DMS153 treated with DMSO at 0.1 percent for 48 hours (cell line): ENCODE measurements around the gene CASP3.

Experiments used
- DNase-seq: peaks from one replicate; lab custom pipeline; 2025; ENCODE audit not compliant: unreplicated experiment; lab: John Stamatoyannopoulos, UW

Gene CASP3

DNA sequence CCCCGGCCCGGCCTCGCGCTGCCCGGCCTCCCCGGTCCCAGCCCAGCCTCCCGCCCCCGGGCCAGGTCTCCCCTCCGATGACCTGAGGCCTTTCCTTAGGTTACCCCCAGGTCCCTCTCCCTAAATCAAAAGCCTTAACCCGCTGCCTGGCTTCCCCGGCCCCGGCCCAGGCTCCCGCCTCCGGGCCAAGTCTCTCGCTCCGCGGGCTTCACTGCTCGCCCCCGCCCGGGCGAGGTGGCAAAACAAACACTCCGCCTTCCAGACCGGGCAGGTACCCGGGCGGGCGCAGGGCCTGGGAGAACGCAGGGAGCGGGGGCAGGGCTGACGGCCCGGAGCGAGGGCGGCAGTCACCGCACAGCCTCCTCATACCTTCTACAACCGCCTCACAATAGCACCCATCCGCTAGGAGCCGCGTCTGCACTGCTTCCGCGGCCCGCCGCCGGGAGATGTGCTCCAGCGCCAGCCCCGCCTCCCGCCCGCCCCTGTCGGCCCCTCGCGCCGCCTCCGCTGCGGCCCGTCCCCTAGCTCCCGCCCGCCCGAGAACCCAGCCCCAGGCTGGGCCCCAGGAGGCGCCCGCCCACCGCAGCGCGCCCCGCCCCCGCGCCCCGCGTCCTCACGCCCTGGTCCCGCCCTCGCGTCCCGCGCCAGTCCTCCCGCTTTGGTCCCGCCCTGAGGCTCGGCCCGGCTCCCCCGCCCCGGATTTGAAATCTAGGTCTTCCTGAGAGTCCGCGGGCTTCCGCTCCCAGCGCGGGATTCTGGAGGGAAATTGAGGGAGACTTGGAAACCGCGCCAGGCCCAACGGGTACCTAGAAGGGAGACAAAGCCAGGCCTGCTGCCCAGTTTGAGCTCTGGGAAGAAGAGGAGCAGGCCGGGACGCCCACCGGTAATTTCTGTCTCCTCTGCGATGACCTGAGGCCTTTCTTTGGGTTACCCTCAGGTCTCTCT, at the start of gene CASP3, which contains the start of gene PRIMPOL:
Gene CASP3 (minus strand): TSS at position 422 of the 945 bp plus-strand sequence. CDS start 10,994 bp downstream, outside the sequence.
Gene PRIMPOL (plus strand): TSS at position 713 of the 945 bp plus-strand sequence. CDS start 7,403 bp downstream, outside the sequence.
- peak; percentile 88 for DNase-seq

DNA sequence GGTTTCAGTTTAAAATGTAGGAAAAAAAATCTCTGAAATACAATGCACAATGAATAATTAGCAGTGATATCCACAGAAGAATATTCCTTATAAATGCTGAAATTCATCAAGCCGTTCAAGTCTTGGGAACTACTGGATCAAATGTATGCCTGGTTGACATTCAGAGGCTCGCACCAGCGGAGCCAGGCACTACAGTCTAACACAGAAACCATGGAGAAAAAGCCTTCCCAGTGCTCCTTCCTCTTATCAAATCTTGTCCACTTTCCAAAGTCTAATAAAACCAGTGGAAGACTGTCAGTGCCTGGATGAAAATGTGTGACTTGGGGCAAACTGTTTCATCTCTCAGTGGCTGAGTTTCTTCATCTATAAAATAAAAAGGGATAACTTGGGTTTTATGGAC, 48.7 kb upstream of the CASP3 start:
- no peak for DNase-seq

DNA sequence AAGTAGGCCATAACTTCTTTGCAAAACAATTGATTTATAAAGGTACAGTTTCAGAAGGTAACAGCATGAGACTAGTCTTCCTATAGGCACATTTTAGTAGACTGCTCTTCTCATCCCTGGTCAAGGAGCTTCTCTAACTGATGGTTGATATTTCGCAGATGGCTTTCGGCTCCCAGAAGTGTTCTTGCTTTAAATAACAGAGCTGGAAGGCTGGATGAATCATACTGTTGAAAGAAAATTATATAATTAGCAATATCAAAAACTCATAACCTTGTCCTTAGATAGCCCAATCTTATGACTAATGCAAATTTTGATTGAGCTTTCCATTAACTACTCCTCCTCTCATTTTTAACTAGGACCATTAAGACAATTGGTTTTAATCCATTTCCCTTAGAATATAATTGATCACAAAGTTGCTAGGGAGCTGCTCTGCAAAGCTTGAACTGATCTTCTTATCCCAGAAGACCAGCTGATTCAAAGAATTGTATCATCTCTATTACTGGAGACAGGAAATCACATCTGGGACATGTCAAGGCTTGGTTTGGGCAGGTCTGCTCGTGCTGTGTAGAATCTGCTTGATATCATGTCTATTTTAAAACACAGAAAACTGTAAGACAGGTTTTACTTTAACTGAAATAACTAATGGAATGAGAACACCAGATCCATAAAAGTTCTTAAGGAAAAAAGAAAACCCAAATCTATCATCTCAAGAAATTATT, 46.1 kb upstream of the CASP3 start:
- no peak for DNase-seq

- DNase-seq = no peak
Measured at GRCh38 chr4:184694412-184694956, 45.2 kb upstream of the CASP3 start.

DNA sequence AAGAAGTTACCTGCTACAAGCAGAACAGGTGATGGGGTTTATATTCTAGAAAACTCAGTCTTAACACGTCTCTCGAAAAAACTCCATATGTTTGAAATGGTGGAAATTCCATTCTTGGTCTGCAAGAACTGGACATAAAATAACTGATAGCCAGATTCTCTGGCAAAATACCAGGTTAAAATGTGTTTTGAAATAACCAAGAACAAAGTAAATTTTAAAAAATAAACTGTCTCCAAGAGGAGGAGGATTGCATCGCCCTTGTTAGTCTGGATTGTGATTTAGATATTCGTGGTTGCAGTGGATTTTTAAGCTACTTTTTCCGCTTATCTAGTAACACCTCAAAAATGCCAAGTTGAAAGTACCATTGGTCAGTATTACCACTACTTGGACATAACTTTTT, 43.8 kb upstream of the CASP3 start:
- no peak for DNase-seq

DNA sequence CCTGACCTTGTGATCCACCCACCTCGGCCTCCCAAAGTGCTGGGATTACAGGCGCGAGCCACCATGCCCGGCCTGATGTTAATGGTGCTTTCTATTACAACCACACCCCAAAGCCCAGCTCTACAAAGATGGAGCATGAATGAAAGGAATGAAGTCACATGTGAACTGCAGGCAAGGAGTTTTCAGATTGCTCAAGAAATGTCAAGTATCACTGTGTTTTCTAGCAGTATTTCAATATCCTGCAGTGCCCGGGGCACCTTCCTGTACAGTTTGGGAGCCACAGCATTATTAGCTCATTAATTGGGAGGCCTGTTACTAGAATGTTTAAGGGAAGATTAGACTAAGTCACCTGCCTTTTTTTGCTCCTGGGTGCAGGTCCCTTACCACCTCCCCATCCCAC, 40.4 kb upstream of the CASP3 start:
- DNase-seq = no peak

GRCh38 chr4:184688447-184688846, 39.2 kb upstream of the CASP3 start:
- no peak for DNase-seq

DNA sequence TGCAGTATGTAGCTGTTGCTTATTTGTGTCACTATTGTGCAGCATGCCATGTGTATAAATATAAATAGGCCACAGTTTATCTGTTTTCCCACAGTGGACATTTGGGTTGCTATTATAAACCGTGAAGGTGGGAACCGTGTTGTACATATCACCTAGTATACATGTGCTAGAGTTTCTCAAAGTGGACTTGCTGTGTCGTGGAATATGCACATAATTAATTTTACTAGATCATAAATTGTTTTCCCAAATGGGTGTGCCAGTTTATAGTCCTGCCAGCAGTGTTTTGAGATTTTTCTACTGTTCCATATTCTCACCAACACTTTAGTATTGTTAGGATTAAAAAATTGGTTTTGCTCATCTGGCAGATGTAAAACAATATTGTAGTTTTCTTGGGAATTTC, 38.8 kb upstream of the CASP3 start:
- no peak for DNase-seq

DNA sequence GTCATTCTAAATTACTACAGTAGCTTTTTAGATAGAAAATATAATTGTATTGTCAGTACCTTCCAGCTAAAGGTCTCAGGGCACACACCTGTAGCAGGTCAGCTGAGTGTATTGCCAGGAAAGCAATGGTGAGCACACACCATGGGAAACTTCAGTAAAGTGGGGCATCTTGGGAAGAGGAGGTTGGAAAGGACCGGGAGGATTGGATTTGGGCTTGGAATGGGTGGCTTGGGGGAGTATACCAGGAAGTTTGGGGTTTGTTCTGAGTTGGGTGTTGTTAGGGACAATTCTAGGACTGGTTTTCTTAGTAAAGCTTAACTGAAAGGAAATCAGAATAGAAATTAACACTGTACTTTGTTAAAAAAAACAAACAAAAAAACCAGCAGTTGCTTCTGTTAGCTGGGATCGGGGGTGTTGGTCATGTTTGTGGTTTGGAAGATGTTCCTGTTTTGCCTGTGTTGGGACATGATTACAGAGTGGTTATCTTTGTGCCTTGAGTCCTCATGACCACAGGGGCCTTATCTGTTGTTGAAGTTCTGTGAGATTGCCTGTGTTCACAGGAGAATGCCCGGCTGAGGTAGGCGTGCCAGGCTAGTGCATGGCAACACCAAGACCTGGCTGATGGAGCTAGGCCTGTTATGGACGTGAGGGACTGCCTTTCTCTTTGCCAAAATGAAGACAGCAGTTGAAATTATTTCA, 35.4 kb upstream of the CASP3 start:
- no peak for DNase-seq

DNA sequence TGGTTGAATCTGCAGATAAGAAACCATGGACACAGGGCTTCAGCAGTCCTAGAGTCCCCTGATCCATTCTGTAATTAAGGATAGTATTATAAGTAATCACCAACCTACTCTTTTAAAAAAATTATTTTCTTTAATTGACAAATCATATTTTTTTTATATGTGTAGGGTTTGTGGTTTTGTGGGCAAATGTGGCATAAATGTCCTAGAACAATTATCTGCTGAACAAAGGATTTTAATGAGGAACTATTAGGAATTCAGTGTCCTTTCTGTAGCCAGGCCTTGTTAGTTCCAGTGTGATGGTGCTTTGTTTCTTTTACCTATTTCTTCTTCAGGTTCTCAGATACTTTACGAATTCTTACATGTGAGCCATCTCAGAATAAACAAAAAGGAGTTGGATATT, 32.7 kb upstream of the CASP3 start:
- DNase-seq = no peak

- no peak for DNase-seq
Measured at GRCh38 chr4:184680698-184681097, 31.5 kb upstream of the CASP3 start.

- no peak for DNase-seq
Measured at GRCh38 chr4:184675821-184676492, 26.7 kb upstream of the CASP3 start.

- DNase-seq = no peak
Measured at GRCh38 chr4:184675018-184675417, 25.8 kb upstream of the CASP3 start.

- DNase-seq = no peak
Measured at GRCh38 chr4:184674011-184674410, 24.8 kb upstream of the CASP3 start.

GRCh38 chr4:184672741-184673140, 23.5 kb upstream of the CASP3 start:
- no peak for DNase-seq

- no peak for DNase-seq
Measured at GRCh38 chr4:184671101-184671500, 21.9 kb upstream of the CASP3 start.

DNA sequence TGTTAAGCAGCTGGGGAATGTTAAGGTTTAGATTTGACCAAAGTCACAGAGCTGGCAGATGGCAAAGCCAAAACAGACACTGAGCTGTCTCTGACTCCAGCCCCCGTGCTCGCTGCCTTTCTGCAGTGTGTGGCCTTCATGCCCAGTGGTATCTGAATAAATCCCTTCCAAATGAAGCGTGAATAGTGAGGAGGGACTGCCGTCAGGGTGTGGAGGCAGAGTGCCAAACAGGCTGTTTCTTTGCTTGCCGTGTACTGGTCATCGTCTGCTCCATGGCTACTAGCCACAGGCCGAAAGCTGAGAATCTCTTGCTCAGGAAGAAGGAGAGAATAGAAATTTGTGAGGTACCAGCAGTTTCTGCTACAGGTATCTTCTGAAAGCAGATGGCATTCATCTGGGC, 20.0 kb upstream of the CASP3 start:
- DNase-seq = no peak

DNA sequence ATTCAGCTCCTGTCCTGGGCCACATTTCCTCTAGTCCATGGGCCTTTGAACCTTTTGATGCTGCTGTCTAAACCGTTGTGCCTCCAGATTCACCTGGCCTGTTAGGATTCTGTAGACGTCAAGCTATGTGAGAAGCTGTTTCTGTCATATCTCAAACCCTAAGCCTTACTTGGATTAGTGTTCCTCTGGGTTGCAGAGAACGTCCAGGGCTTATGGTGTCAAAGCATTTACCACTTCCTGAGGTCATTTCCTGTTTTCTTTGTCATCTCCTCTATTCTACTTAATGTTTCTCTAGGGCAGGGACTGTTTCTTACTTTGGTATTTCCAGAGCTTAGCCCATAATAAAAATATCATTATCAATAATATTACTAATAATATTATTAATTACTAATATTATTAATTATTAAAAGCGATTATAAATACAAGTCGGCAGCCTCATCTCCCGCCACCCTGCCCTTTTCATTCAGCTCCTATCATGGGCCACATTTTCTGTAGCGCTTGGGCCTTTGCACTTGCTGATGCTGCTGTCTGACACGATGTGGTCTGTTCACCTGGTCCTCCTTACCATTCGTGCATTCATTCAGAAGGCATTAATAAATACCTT, 19.4 kb upstream of the CASP3 start:
- no peak for DNase-seq

- no peak for DNase-seq
Measured at GRCh38 chr4:184668096-184668495, 18.8 kb upstream of the CASP3 start.

DNA sequence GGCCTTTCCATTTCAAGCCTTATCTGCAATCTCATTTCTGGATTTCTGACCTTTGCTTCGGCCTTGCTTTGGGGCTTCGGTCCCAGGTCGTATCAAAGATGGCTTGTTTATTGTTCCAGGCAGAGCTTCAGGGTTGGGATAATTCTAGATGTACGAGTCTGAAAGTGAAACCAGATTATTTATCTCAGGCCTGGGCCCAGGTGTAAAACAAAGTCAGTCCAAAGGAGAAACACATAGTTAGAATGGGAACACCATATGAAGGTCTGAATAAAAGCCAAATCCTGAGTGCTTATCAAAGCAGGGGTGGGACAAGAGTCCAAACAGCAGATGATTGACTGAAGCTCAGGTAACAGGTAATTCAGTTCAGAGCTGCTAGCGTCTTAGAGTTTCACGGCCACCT, 17.4 kb upstream of the CASP3 start:
- no peak for DNase-seq
